Transverse colon (tissue), 4 donors: Measurements from ENCODE around the gene LRWD1. TPM values are rescaled to one million over a fixed set of nuclear protein-coding genes. Genes with fewer than 3 reads are reported as not detected.

ENCODE experiments used
- DNase-seq: peaks from one replicate; pipeline ENCODE4 v3.0.0-alpha.2; 2019
- H3K27ac ChIP-seq, 4 donors: fragments of 200-600 bp; sonication (generic); 2 replicates each; pipeline ENCODE4 v1.5.1; 2016 to 2018; ENCODE audit warnings: inconsistent platforms in 4 of 4
- H3K27me3 ChIP-seq: fragments of 200-600 bp; sonication (generic); 2 replicates; pipeline ENCODE4 v1.5.1; 2017; ENCODE audit warnings: inconsistent platforms
- H3K36me3 ChIP-seq, 4 donors: fragments of 200-600 bp; sonication (generic); 2 replicates each; pipeline ENCODE4 v1.5.1; 2017 to 2019; ENCODE audit warnings: inconsistent platforms in 4 of 4
- H3K4me1 ChIP-seq, 4 donors: fragments of 200-600 bp; sonication (generic); 2 replicates each; pipeline ENCODE4 v1.5.1; 2017 to 2020; ENCODE audit warnings: inconsistent platforms in 4 of 4
- H3K4me3 ChIP-seq, 4 donors: fragments of 200-600 bp; sonication (generic); 1 replicate in 1 of 4; 2 replicates in 3 of 4; pipeline versions ENCODE4 v1.5.1 to v1.6.1; 2017 to 2019; ENCODE audit warnings: inconsistent platforms in 4 of 4
- H3K9me3 ChIP-seq, 2 donors: fragments of 200-600 bp; sonication (generic); 2 replicates each; pipeline ENCODE4 v1.5.1; 2017 to 2019; ENCODE audit warnings: inconsistent platforms in 2 of 2
- CTCF ChIP-seq, 5 experiments: fragments of 200-600 bp in 3 of 5; fragments of 450-650 bp in 2 of 5; sonication (generic) in 3 of 5; IDR thresholded peaks; 1 replicate in 2 of 5; 2 replicates in 3 of 5; pipeline ENCODE4 v1.5.1; 2016 to 2017; ENCODE audit warnings: antibody characterized with exemption in 5 of 5, inconsistent platforms in 3 of 5, mild to moderate bottlenecking in 2 of 5, moderate library complexity in 1 of 5
- EP300 ChIP-seq: sonication (generic); formaldehyde crosslinking; IDR thresholded peaks from one replicate; pipeline ENCODE4 v1.6.1; 2017; ENCODE audit warnings: antibody characterized with exemption, low read depth
- POLR2A ChIP-seq: fragments of 450-650 bp; IDR thresholded peaks from one replicate; pipeline ENCODE4 v1.6.1; 2016; ENCODE audit warnings: antibody characterized with exemption, mild to moderate bottlenecking, moderate library complexity
- POLR2AphosphoS5 ChIP-seq, 3 donors: sonication (generic); formaldehyde crosslinking; IDR thresholded peaks; one replicate each; pipeline ENCODE4 v1.6.1; 2016; ENCODE audit warnings: antibody characterized with exemption in 3 of 3
- WGBS, 2 donors: methylation state at CpG; one replicate each; pipeline ENCODE4 v1.1.5; 2018; ENCODE audit warnings: low coverage in 1 of 2; 5-methylcytosine and 5-hydroxymethylcytosine counted together
- in situ Hi-C, 4 donors: fragments of 200-750 bp; cut with MboI; loops; one replicate each; pipeline versions ENCODE4 v1.15.0 to v1.15.1; 2017; ENCODE audit warnings: low sequenced_read_pairs in 3 of 4, low pct_ligation_motif_present in 1 of 4, low pct_unique_long_range_greater_than_20kb in 1 of 4
- intact Hi-C: fragments of 100-400 bp; cut with DNase I; formaldehyde crosslinking; loops from one replicate; pipeline ENCODE4 v1.15.1; 2023; ENCODE audit warnings: low total_unique reads
- total RNA-seq, 4 donors: library from RNA; depleted of rRNA; stranded (reverse); fragments of >200 nt; gene quantifications; one replicate each; pipeline ENCODE4 v1.1.0, GENCODE V29; 2016

The LRWD1 gene
- total RNA-seq = 10 to 100 TPM; 15.7 to 45.6 (median 18.4) TPM

GRCh38 chr7:102464577-102465280, at the start of gene LRWD1, which contains the start of gene ALKBH4:
Gene LRWD1 (plus strand): TSS chr7:102464984. CDS start chr7:102465081, 97 bp downstream.
Gene ALKBH4 (minus strand): TSS chr7:102464863. CDS start chr7:102464836, 27 bp downstream.
- in situ Hi-C loops = loop anchor here in 1 of 4 donors (10.0 kb wide), 1 partner anchor 60 kb away; no protein-coding TSS in a partner anchor
- no peaks in the 10 kb centered on the region for H3K9me3 ChIP-seq
- peaks cover 14 to 26% (median 17%) of the 10 kb centered on the region in 4 donors for H3K4me1 ChIP-seq
- DNase-seq = peak; percentile 95
- intact Hi-C loops = no loop called here
- no peaks in the 10 kb centered on the region for H3K27me3 ChIP-seq
- no peaks in the 10 kb centered on the region for H3K36me3 ChIP-seq
- 0% methylated on average over 18 of the region's 81 CpGs; no CpG with 5 or more reads in 1 of the 2 donors for WGBS, 2 donors
- peak within 1 kb of the TSS; percentile 61 to 100 (median 95) for H3K4me3 ChIP-seq
- peak within 1 kb of the TSS; percentile 81 to 91 (median 84) for H3K27ac ChIP-seq
- peak; percentile 69 to 88 (median 69) for TF ChIP-seq POLR2AphosphoS5 (IDR thresholded peaks at IDR 0.05)
- no peak for TF ChIP-seq EP300
- TF ChIP-seq CTCF (IDR thresholded peaks at IDR 0.05) = peak in 2 of 5 experiments; percentile 18 to 25
- peak; percentile 59 for TF ChIP-seq POLR2A

GRCh38 chr7:102415685-102416225, 49.0 kb upstream of the LRWD1 start:
- in situ Hi-C loops (no loop called here), intact Hi-C loops (no loop called here)
- H3K4me1 ChIP-seq = no peaks in the 10 kb centered on the region
- H3K4me3 ChIP-seq = no peak overlapping the region
- no peaks in the 10 kb centered on the region for H3K9me3 ChIP-seq
- peak; percentile 38 for DNase-seq
- no peak for TF ChIP-seq POLR2A
- TF ChIP-seq POLR2AphosphoS5 (IDR thresholded peaks at IDR 0.05) = no peak
- TF ChIP-seq CTCF (IDR thresholded peaks at IDR 0.05) = no peak
- no peak for TF ChIP-seq EP300
- H3K36me3 ChIP-seq = peaks cover 0 to 13% (median 3%) of the 10 kb centered on the region in 4 donors
- WGBS, 2 donors = 72 to 79% methylated on average over 3 to 10 of the region's 12 CpGs
- H3K27me3 ChIP-seq = no peaks in the 10 kb centered on the region
- peak overlapping the region in 3 of 4 donors; percentile 5 to 20 (median 11) for H3K27ac ChIP-seq

- no peaks in the 10 kb centered on the region for H3K9me3 ChIP-seq
- no peaks in the 10 kb centered on the region for H3K4me1 ChIP-seq
- TF ChIP-seq CTCF (IDR thresholded peaks at IDR 0.05) (no peak), POLR2A (no peak), EP300 (no peak), POLR2AphosphoS5 (IDR thresholded peaks at IDR 0.05) (no peak)
- in situ Hi-C loops (no loop called here), intact Hi-C loops (no loop called here)
- peak overlapping the region in 1 of 4 donors; percentile 20 for H3K27ac ChIP-seq
- H3K36me3 ChIP-seq = peaks cover 0 to 13% (median 3%) of the 10 kb centered on the region in 4 donors
- no peaks in the 10 kb centered on the region for H3K27me3 ChIP-seq
- no peak overlapping the region for H3K4me3 ChIP-seq
- DNase-seq = no peak
- 92 to 96% methylated on average over 4 to 6 of the region's 6 CpGs for WGBS, 2 donors
These were observed 48.4 kb upstream of the LRWD1 start for GRCh38 chr7:102416406-102416805.

GRCh38 chr7:102417105-102417504, 47.7 kb upstream of the LRWD1 start:
- WGBS, 2 donors = 67 to 83% methylated on average over 1 to 3 of the region's 3 CpGs
- DNase-seq = no peak
- no peak overlapping the region for H3K4me3 ChIP-seq
- H3K27me3 ChIP-seq = no peaks in the 10 kb centered on the region
- in situ Hi-C loops (no loop called here), intact Hi-C loops (no loop called here)
- TF ChIP-seq CTCF (IDR thresholded peaks at IDR 0.05) = no peak
- no peak for TF ChIP-seq POLR2AphosphoS5 (IDR thresholded peaks at IDR 0.05)
- TF ChIP-seq POLR2A = no peak
- TF ChIP-seq EP300 = no peak
- H3K4me1 ChIP-seq = no peaks in the 10 kb centered on the region
- peaks cover 0 to 16% (median 3%) of the 10 kb centered on the region in 4 donors for H3K36me3 ChIP-seq
- no peak overlapping the region for H3K27ac ChIP-seq
- no peaks in the 10 kb centered on the region for H3K9me3 ChIP-seq
